Suppressor macrophage treated with lipopolysaccharide for 1 hour (primary cell): Measurements from ENCODE around the gene SIN3A.
A peak's percentile ranks its signal among the peaks of the same experiment; 100 is the strongest.
"Not testable (repeated sequence)": the region's sequence is repeated elsewhere in the genome, so short reads cannot be mapped to it uniquely, and the experiment has no call there.

Source experiments
- DNase-seq, 3 donors: peaks; one replicate each; pipeline ENCODE4 v3.0.0-alpha.2; 2020 to 2022

The SIN3A gene

GRCh38 chr15:75356006-75356405 is 95.5 kb downstream of the SIN3A start:
- DNase-seq = no peak

GRCh38 chr15:75355369-75355768 is 96.1 kb downstream of the SIN3A start:
- DNase-seq = no peak

- DNase-seq = no peak
Observed at GRCh38 chr15:75354454-75354853, 97.0 kb downstream of the SIN3A start.

- DNase-seq = no peak
Observed at GRCh38 chr15:75353604-75354003, 97.9 kb downstream of the SIN3A start.

- no peak for DNase-seq
Observed at GRCh38 chr15:75352186-75353080, 99.1 kb downstream of the SIN3A start.

GRCh38 chr15:75350601-75351361 is 100.7 kb downstream of the SIN3A start:
- DNase-seq = no peak

DNA sequence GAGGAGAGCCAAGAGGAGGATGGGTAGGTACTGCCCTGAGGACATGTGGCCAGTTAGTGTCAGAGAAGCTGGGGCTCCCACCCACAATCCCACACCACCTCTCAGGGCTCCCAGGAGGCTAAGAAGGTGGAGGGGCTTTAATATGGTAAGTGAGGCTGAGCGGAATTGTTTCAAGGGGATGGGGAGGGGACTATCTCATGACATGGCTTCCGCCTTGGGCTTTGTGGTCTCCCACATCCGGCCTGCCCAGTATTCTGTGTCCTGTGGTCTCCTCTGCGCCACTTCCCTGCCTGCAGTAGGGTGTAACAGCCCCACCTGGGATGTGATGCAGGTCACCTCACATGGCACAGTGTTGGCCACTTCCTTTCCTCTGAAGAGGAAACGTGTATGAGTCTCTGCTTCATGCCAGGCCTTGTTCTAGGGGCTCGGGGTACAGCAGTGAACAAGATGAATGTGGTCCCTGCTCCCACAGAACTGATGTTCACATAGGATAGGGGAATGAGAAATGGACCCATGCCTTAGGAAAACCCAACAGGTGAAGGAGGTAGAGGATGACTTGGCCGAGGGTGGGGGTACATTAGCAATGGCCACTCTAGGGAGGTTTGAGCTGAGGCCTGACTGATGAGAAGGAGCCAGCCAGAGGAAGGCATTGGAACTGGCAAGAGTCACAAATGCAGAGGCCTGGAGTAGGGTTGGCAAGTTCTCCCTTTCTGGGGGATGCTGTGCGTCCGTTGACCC is 101.5 kb downstream of the SIN3A start:
- no peak for DNase-seq

DNA sequence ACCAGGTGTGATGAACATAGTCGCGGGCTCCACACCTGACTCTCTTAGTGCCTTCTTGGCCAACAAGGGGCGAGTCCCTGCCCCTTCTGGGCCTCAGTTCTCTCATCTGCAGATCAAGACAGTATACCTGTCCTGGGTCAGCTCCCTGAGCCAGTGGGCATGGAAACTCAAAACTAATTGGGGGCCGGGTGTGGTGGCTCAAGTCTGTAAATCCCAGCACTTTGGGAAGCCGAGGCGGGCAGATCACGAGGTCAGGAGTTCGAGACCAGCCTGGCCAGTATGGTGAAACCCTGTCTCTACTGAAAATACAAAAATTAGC is 102.2 kb downstream of the SIN3A start:
- DNase-seq = not testable (repeated sequence)

GRCh38 chr15:75348562-75349350 is 102.7 kb downstream of the SIN3A start:
- peak in 1 of 3 donors; percentile 15 for DNase-seq

- DNase-seq = peak in 2 of 3 donors; percentile 45 to 74
Observed at GRCh38 chr15:75348034-75348561, 103.4 kb downstream of the SIN3A start.

DNA sequence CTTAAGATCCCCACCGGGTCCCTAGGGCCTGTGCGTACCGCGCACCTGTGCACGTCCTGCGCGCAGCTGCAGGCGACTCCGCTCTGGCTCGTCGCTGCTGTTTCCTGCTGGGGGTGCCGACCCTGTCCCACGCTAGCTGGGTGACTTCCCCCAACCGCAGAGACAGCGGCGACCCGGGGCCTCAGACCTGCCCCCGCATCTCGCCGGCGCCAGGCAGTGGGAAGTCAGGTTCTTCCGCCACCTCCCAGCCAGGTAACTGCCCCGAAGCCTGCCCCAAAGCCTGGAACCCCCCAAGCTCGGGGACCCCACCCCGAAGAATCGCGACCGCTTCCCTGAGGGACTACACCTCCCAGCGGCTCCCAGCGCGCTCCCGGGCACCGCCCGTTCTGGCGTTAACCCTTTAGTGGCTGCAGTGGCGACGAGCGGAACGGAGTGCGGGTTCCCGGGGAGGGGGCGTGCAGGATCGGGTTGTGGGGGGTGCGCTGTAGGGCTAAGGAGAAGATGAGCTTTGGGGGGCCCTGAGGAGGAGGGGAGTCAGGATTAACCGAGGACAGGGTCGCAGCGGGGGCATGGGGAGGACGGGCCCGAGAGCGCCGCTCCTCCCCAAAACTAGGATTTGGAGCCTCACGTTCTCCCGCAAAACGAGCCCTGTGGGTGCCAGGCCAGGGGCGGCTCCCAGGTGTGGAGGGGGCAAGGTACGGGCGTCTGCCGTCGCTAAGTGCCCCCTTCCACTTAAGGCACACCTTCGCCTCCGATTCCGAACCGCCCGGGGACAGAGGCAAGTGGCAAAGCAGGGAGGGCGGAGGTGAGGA is 104.1 kb downstream of the SIN3A start:
- DNase-seq = peak in 2 of 3 donors; percentile 31 to 57

DNA sequence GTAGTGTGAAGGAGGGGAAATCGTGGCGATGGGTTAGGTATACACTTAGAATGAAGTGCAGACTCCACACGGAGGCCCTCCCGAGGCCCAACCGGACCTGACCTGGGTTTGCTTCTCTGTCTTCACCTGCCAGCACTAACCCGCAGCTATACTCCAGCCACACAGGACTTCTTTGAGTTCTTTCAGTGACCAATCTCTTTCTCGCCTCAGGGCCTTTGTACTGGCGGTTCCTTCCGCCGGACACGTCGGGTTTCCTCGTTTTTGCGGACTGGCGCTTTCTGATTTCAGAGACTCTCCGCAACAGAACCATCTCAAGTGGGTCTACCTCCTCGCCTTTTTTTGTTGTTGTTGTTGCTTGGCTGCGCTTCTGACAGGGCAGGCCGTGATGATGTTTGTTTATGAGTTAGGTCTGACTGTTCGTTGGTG is 104.7 kb downstream of the SIN3A start, which contains the start of gene NEIL1:
Gene NEIL1 (plus strand): TSS at position 244 of the 426 bp plus-strand sequence. CDS start 1,867 bp downstream, outside the sequence.
- peak in 1 of 3 donors; percentile 26 for DNase-seq

- DNase-seq = peak in 1 of 3 donors; percentile 42
Observed at GRCh38 chr15:75343953-75344352, 107.5 kb downstream of the SIN3A start.

GRCh38 chr15:75342221-75342620 is 109.3 kb downstream of the SIN3A start:
- DNase-seq = no peak

DNA sequence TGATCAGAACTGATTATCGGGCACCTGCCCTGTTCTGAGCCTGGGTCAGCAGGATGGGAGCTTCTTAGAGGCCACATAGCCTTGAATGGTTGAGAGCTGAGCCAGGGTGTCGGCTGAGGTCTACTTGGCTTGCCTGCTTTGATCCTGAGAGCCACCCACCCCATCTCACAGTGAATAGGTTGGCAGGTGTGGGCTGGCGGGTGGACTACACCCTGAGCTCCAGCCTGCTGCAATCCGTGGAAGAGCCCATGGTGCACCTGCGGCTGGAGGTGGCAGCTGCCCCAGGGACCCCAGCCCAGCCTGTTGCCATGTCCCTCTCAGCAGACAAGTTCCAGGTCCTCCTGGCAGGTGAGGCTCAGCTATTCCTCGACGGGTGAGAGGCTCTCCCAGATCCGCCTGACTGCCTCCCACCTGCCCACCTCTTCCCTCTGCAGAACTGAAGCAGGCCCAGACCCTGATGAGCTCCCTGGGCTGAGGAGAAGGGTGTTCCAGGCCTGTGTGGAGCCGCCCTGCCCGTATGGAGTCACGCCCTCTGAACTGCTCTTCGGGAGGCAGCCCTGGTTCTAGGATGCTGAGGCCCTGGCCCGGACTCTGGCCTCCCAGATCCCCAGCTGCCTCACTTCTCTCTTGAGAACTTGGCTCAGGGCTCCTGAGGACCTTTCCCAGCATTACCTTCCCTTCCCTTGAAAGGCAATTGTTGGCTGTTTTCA is 111.8 kb downstream of the SIN3A start:
- no peak for DNase-seq

DNA sequence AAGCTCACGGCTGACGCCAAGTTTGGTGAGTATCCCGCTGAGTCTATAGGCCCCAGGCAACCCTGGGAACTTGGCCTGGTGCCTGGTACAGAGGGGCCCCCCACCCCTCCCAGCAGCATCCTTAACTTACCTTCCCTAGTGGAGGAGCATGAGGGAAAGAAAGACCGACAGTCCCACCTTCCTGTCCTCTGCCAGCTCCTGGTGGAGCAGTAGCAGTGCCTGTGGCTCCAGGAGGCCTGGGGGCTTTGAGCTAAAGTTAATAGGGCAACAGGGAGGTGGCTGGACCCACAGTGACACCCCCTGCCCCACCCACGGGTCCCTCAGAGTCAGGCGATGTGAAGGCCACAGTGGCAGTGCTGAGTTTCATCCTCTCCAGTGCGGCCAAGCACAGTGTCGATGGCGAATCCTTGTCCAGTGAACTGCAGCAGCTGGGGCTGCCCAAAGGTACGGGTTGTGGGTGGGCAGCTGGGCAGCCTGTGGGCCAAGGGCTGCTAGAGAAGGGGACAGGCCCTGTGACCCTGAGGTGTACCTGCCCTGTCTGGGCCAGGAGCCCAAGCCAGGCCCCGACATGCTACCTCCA is 112.7 kb downstream of the SIN3A start:
- no peak for DNase-seq

GRCh38 chr15:75335705-75336355 is 115.7 kb downstream of the SIN3A start, which contains the start of gene COMMD4:
COMMD4 (plus strand) TSS chr15:75336063; CDS start chr15:75336090, 27 bp downstream.
- peak; percentile 95 for DNase-seq

- DNase-seq = no peak
Observed at GRCh38 chr15:75335313-75335704, 116.2 kb downstream of the SIN3A start.
